Measurements from ENCODE around the gene ISG20L2. TPM values are rescaled to one million over a fixed set of nuclear protein-coding genes. Genes with fewer than 3 reads are reported as not detected.

Gene ISG20L2
- total RNA-seq, 1 donor from 2014 or later: 35.3 TPM

DNA sequence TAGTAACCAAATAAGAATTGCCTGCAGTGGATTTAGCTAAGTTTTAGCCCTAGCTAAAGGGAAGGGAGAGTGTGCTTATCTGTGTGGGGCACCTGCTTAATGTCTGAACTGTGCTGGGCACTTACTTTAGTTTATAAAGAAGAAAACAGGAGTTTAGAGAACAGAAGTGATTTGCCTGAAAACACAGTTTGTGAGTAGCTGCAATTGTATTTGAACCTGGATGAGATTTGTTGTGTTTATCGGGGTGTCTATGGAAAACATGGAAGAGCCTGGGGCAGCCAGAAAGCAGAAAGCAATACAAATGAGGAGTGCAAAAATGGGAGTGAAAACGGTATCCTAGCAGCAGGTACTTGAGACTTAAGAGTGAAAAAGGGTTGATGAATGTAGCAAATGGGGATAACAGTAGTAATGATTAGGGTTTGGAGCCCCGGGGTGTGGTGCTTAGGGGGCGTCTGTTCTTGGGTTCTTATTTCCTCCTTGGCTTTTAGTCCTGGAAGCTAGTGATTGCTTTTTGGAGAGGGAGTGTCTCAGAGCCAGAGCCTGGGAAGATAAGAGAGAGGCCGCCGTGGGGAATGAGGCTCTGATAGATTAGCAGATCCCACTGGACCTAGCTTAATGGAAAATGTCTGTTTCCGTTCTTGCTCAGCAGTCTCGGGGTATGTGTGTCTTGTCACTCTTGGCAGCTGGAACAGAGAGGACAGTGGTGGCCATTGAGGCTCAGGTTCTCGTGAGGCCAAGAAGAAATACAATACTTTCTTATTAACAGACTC is 44.3 kb upstream of the ISG20L2 start:
- Mint-ChIP-seq H3K4me1 (ENCODE audit: unreplicated experiment) (peaks cover 59% of the 10 kb centered on the region), H3K27me3 (no peaks in the 10 kb centered on the region), H3K36me3 (peaks cover 26% of the 10 kb centered on the region), H3K9me3 (peaks cover 3% of the 10 kb centered on the region), H3K4me3 (peak overlapping the region; percentile 24), H3K27ac (peak overlapping the region; percentile 36)
- no peak for DNase-seq (ENCODE audit: extremely low spot score, unreplicated experiment)
- TF ChIP-seq, protein P1, sequence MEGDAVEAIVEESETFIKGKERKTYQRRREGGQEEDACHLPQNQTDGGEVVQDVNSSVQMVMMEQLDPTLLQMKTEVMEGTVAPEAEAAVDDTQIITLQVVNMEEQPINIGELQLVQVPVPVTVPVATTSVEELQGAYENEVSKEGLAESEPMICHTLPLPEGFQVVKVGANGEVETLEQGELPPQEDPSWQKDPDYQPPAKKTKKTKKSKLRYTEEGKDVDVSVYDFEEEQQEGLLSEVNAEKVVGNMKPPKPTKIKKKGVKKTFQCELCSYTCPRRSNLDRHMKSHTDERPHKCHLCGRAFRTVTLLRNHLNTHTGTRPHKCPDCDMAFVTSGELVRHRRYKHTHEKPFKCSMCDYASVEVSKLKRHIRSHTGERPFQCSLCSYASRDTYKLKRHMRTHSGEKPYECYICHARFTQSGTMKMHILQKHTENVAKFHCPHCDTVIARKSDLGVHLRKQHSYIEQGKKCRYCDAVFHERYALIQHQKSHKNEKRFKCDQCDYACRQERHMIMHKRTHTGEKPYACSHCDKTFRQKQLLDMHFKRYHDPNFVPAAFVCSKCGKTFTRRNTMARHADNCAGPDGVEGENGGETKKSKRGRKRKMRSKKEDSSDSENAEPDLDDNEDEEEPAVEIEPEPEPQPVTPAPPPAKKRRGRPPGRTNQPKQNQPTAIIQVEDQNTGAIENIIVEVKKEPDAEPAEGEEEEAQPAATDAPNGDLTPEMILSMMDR (conservative IDR thresholded peaks at IDR 0.05): no peak

DNA sequence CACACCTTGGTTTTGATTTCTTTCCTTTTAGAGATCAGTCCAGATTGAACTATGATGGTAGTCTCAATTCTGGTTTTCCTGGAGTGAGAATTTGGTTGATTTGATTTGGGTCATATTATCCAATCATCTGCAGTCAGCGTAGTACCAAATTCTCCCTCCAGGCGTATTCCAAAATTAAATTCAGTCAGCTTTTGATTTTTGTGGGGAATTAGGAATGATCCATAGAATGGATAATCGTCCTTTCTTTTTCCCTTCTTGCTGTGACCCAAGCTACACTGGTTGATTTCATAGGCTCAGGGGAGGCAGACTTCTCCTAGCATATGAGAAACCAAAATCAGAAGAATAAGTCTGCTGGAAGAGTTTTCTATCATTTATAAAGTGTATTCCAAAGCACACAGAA is 43.7 kb upstream of the ISG20L2 start:
- Mint-ChIP-seq H3K27me3 (no peaks in the 10 kb centered on the region), H3K27ac (peak overlapping the region; percentile 36), H3K4me3 (peak overlapping the region; percentile 21), H3K36me3 (peaks cover 26% of the 10 kb centered on the region), H3K4me1 (ENCODE audit: unreplicated experiment) (peaks cover 55% of the 10 kb centered on the region), H3K9me3 (peaks cover 3% of the 10 kb centered on the region)
- DNase-seq (ENCODE audit: extremely low spot score, unreplicated experiment): no peak
- TF ChIP-seq, protein P1 (conservative IDR thresholded peaks at IDR 0.05): peak; percentile 54

DNA sequence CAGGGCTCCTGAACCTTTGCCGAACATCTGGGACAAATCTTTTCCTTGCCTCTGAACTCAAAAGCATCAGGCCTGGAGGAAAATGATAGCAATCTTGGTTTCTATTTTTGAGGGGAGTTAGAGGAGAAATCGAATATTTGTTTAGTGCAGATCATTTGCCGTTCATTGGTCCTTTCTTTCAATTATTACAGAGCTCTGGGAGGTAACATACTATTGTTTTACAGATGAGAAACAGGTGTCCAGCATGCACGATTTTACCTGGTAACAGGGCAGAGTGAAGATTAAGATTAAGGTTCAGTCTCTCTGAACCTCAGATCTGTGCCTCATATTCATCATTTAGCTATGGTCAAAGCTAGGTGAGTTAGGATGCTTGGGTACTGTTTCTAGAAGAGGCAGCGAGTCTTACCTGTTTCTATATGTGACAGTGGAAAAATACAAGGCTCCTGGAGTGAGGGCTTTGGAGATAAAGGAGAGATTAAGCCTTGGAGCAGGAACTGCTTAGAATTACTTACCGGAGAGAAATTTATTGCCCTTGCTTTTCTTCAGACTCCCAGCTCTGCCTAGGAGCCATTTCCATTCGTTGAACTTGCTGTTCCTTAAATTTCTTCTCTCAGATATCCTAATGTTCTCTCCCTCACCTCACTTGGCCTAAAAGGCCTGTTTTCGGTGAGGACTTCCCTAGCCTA is 40.2 kb upstream of the ISG20L2 start:
- peaks cover 2% of the 10 kb centered on the region for H3K9me3 Mint-ChIP-seq
- no peak for DNase-seq (ENCODE audit: extremely low spot score, unreplicated experiment)
- no peaks in the 10 kb centered on the region for H3K27me3 Mint-ChIP-seq
- H3K36me3 Mint-ChIP-seq: peaks cover 24% of the 10 kb centered on the region
- no peak overlapping the region for H3K27ac Mint-ChIP-seq
- TF ChIP-seq, protein P1 (conservative IDR thresholded peaks at IDR 0.05): no peak
- peaks cover 48% of the 10 kb centered on the region for H3K4me1 Mint-ChIP-seq (ENCODE audit: unreplicated experiment)
- no peak overlapping the region for H3K4me3 Mint-ChIP-seq

DNA sequence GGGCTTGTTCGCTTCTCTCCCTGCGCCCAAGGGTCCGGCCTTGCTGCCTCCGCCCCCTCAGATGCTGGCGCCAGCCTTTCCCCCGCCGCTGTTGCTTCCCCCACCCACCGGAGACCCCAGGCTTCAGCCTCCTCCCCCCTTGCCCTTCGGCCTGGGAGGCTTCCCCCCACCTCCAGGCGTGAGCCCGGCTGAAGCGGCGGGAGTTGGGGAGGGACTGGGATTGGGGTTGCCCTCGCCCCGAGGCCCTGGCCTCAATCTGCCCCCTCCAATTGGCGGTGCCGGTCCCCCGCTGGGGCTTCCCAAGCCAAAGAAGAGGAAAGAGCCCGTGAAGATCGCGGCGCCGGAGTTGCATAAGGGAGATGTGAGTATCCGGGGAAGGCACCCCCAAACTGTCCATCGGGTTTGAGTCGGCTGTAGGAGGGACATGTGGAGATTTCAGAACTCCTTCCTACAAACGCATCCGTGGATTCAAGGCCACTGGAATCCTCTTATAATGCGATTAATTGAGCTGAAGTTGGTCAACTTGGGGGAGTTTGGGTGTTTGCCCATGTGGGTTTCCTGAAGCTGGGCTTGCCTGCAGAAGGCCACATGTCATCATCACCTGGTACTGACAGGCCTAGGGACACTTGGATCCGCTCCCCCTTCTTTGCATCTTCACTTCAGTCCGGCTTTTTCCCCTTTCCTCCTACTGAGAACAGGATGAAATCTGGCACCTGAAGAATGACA is 39.5 kb upstream of the ISG20L2 start:
- H3K9me3 Mint-ChIP-seq: no peaks in the 10 kb centered on the region
- TF ChIP-seq, protein P1 (conservative IDR thresholded peaks at IDR 0.05): no peak
- no peak overlapping the region for H3K4me3 Mint-ChIP-seq
- H3K27ac Mint-ChIP-seq: no peak overlapping the region
- H3K36me3 Mint-ChIP-seq: peaks cover 18% of the 10 kb centered on the region
- no peaks in the 10 kb centered on the region for H3K27me3 Mint-ChIP-seq
- no peak for DNase-seq (ENCODE audit: extremely low spot score, unreplicated experiment)
- H3K4me1 Mint-ChIP-seq (ENCODE audit: unreplicated experiment): peaks cover 41% of the 10 kb centered on the region

DNA sequence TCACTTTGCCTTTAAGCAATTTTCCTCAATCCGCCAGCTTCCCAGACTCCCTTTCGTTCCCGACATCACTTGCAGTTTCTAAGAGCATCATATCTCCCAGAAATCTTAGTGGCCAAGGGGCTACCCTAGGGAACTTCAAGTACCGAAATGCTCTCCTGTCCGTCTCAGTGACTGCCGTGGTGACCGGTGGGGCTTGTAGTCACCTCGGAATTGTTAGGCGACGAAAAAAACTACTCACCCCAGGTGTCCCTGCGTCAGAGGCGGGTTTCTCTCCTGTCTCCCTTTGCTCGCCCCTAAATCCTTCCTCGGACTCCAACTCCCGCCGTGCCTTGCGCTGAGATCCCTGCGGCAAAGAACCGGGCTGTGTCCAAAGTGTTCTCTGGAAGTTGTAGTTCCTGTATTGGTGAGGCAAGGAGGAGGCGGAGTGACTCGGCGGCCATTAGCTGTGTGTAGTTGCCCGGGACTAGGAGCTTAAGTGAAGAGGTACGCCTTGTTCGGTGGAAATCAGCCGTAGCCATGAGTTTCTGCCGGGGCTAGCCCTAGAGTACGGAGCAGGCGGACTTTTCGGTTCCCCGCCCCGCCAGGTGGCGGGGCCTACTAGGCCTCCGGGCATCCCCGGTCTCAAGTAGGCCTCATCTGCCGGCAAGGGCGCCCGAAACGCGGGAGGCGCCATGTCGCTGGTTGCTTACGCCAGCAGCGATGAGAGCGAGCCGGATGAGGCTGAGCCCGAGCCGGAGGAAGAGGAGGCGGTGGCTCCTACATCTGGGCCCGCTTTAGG is 38.7 kb upstream of the ISG20L2 start, which contains the start of gene PRCC:
Gene PRCC, plus strand, starts transcription at position 435 of the 778 bp plus-strand sequence. Its CDS starts 237 bp downstream, at position 672.
- H3K9me3 Mint-ChIP-seq: no peaks in the 10 kb centered on the region
- no peak within 1 kb of the TSS for H3K27ac Mint-ChIP-seq
- no peak within 1 kb of the TSS for H3K4me3 Mint-ChIP-seq
- peaks cover 34% of the 10 kb centered on the region for H3K4me1 Mint-ChIP-seq (ENCODE audit: unreplicated experiment)
- TF ChIP-seq, protein P1 (conservative IDR thresholded peaks at IDR 0.05): peak; percentile 40
- H3K36me3 Mint-ChIP-seq: peaks cover 18% of the 10 kb centered on the region
- DNase-seq (ENCODE audit: extremely low spot score, unreplicated experiment): peak; percentile 98
- no peaks in the 10 kb centered on the region for H3K27me3 Mint-ChIP-seq
